ENCODE data around the gene TSPAN18.

The TSPAN18 gene

DNA sequence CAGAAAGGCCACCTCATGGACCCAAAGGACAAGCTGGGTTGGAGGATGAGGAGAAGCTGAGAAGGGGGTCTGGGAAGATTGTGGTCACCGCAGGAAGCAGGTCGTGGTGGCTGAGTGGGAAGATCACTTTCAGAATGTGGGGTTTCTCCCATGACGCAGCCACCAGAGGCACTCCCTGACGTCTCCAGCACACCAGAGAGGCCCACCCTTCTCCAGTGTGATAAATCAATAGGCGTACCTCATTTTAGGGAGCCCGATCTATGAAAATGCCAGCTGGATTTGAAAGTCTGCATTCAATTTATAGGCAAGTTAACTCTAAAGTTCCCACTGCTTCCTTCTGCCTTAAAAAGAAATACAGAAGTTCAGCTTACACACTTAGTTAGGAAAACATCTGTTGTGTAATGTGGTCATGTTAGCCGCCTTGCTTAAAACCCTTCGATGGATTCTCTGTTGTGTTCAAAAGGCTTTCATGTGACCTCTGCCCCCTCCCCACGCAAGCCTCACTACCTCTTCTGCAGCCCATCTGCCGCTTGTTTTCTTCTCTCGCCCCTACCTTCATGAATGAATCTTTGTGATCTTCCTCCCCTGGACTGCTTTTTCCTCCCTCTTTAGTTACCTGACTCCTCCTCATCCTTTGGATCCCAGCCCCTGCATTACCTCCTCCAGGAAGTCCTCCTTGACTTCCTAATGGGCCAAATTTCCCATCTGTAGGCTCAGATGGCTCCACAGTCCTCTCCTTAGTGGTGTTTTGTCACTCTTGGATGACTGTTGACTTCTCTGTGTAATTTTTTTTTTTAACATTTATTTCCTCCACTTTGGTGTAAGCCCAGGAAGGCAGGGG is 10.7 kb downstream of the TSPAN18 start:
- ATAC-seq = peak; percentile 71
- peak; percentile 35 for DNase-seq

- no peak for ATAC-seq
These were observed 12.0 kb downstream of the TSPAN18 start for GRCh38 chr11:44738791-44739190.

DNA sequence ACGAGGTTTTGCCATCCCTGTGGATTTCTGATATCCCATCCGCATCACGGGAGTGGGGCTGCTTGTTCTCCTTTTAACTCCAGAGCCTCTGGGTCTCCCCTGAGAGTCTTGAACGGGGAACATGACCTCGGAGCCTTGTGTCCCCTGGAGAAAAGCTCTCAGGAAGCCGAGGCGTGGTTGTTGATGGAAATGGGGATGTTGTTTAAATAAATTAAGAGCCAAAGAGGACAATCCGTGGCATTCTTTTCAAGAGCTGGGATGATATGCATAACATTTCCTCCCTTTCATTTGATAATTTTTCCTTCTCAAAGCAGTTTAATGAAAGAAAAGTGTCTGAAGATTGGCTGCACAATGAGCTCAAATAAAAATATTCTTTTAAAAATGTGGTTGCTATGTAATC is 14.2 kb downstream of the TSPAN18 start:
- DNase-seq = no peak
- no peak for ATAC-seq

More at GRCh38 chr11:44738791-44739190, 12.0 kb downstream of the TSPAN18 start:
- no peak for DNase-seq

GRCh38 chr11:44741976-44742375 is 15.2 kb downstream of the TSPAN18 start:
- DNase-seq = no peak
- ATAC-seq = no peak

DNA sequence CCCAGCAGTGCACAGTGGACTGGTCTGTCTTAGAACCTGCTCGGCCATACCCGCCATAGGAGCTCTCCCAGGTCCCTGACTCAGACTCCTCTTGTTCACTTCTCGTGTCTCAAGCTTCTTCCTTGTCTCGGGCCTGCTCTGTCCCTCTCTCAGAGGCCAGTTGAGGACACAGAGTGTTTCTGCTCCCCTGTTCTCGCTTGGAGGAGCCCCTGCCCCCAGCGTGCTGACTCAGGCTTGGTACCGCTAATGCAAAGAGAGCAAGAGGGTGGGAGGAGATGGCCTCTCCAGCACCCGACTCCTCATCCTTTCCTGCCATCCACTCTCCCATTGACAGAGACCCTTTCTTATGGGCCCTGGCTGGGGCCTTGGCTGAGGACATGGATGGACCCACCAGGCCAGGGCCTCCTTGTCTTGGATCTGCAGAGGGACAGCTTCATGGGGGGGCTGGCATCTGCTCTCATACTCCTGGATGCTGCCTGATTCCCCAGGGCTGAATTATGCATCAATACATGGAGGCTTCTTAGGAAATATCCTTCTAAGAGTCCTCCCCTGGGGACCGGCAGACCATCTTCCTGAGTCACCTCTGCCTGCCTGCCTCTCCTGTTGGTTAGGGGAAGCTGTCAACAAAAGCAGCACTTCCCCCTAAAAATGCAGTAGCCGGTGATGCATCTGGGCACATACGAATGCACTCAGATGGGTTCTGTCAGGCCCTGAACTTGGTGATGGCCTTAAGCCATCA is 15.9 kb downstream of the TSPAN18 start:
- no peak for ATAC-seq
- no peak for DNase-seq

DNA sequence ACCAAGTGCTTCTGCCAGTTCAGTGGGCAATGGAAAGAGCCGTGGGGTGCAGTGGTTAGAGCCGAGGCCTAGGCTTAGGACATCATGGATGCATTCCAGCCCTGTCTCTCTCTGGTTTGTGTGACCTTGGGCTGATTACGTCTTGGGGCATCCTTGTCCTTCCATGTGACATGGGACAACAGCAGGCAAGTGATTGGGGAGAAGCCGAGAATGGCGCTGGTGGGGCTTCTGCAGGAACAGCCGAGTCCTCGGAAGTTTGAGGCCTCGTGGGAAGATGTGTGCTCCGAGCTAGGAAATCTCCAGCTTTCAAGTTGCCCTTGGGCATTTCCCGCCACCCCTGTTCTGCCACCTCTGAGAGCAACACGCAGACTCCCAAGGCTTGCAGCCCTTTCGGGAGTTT is 16.6 kb downstream of the TSPAN18 start:
- ATAC-seq (no peak), DNase-seq (no peak)

- DNase-seq (no peak), ATAC-seq (no peak)
These were observed 17.3 kb downstream of the TSPAN18 start for GRCh38 chr11:44743959-44744557.

- ATAC-seq = no peak
- DNase-seq = no peak
These were observed 20.1 kb downstream of the TSPAN18 start for GRCh38 chr11:44746894-44747293.

DNA sequence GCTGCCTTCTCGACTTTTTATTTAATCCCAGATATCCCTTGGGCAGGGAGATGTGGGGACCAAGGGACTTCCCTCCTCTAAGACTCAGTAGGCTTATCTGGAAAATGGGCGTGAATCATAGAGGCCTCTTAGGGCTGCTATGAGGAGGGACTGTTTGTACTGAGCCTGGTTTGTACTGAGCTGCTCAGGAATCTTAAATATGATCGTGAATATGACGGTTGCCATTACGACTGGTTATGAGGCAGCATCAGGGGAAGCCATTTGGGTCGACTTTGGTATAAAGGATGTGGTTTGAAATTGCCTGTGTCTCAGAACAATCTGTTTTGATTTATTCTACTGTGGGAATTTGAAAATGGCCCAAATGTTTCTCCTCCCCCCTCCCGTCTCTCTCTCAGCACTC is 20.6 kb downstream of the TSPAN18 start:
- ATAC-seq = no peak
- no peak for DNase-seq

DNA sequence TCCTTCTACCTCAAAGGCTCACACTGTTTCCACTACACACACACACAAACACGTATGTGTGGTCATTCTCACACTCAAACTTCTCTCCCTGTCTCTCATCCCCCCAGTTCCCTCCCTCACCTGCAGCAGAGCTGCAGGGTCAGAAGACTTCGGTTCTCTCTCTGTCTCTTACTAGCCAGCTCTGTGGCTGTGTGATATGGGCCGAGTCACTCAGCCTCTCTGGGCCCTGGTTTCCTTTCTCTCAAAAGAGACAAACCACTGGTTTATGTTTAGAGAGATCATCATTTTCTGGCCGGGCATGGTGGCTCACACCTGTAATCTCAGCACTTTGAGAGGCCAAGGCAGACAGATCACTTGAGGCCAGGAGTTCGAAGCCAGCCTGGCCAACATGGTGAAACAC is 21.1 kb downstream of the TSPAN18 start:
- ATAC-seq = no peak

DNA sequence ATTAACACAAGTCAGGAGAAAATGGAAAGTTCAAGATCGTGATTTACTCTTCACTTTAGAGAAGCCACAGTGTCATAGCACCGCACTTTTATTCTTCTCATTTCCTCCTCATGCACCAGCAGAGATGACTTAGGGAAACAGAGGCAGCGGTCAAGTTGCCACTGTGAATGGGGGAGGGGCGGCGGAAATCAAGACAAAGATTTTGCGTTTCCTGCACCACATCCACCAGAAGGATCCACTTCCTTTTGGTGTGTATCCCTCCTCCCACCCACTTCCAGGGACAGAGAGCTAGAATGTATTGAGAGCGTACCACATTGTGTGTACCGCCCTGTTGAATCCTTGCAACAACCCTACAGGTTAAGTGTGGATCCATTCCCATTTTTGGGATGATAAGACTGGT is 21.8 kb downstream of the TSPAN18 start:
- DNase-seq (no peak), ATAC-seq (no peak)

More for the DNA sequence above, 21.1 kb downstream of the TSPAN18 start:
- DNase-seq = no peak

DNA sequence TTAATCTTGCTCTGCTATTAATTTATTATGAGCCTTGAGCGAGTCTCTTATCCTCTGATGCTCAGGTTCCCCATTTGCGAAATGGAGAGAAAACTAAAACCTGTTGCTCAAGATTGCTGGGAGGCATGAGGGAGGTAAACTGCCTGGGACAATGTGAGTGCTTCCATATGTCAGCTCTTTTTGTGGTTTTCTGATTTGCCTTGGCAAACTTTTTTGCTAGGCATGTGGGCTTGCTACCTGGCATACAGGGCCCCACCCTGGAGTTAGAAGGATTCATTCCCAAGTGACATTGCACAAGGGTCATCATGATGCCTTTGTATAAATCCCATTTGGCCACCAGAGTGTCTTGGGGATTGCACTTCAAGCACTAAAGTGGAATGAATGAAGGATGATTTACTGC is 22.4 kb downstream of the TSPAN18 start:
- DNase-seq (no peak), ATAC-seq (no peak)

DNA sequence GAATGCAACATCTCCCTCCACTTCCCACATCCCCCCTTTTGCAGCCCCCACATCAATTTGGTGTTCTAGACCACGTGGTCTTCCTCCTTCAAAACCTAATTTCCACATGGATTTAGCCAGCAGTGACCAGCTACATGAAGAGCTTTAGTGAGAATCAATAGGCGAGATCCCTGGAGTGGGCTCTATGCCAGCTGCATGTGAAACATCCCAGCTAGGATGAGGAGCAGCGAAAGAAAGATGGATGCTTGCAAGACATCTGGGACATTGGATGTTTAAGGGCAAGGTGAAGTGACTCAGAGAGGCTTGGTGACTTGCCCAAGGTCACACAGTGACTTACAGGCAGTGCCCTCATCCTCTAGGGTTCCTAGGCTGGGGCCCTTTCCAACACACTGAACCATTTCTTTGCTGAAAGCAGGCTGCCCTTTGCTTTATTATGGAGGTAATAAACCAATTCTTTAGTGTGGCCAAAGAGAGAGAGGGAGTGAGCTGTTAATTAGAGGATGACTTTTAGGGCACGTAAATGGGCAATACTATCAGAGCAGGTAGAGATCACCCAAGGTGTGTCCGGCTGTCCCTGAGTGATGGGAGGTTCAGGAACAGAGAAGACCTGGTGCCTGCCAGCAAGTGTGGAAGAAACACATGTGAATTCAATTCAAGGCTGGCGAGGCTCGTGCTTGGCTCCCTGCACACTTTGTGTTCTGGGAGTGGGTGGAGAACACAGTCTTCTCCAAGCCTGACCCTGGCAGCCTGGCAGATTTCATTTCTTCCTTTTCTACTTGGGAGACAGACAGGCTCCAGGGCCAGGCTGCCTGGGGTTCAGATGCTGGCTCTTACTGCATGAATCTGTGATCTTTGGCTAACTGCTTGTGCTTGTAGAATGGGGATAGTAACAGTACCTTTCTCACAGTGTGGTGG is 24.0 kb downstream of the TSPAN18 start:
- no peak for DNase-seq
- no peak for ATAC-seq

DNA sequence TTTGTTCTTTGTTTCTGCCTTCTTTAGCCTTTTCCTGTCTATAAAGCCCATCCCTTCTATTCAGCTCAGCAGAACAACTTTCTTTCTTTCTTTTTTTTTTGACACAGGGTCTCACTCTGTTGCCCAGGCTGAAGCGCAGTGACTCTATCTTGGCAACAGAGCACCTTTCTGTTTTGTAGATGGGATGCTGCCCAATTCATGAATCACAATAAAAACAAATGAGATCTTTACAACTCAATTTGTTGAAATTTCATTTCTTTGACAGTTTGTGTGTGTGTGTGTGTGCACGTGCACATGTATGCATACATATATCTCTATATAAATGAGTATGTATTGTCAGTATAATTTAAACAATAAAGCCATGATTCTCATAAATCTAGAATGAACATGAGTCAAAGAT is 25.5 kb downstream of the TSPAN18 start:
- ATAC-seq (no peak), DNase-seq (no peak)

DNA sequence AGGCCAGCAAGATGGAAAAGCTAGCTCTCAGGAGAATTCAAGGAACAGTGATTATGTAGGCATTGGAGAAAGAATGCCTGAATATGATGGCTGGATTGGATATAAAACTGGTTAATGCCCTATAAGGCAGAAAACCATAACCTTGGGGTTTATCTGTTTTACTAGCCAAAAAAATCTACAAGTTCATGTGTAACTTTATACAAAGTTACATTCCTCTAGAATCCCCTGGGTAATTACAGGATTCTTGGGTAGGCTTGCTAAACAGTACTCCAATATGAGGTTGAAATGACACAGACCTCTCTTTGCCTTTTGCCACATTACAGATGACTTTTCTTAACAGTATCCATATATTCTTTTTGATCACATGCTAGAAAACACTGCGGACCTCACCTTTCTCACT is 26.0 kb downstream of the TSPAN18 start:
- no peak for ATAC-seq
- DNase-seq = no peak

DNA sequence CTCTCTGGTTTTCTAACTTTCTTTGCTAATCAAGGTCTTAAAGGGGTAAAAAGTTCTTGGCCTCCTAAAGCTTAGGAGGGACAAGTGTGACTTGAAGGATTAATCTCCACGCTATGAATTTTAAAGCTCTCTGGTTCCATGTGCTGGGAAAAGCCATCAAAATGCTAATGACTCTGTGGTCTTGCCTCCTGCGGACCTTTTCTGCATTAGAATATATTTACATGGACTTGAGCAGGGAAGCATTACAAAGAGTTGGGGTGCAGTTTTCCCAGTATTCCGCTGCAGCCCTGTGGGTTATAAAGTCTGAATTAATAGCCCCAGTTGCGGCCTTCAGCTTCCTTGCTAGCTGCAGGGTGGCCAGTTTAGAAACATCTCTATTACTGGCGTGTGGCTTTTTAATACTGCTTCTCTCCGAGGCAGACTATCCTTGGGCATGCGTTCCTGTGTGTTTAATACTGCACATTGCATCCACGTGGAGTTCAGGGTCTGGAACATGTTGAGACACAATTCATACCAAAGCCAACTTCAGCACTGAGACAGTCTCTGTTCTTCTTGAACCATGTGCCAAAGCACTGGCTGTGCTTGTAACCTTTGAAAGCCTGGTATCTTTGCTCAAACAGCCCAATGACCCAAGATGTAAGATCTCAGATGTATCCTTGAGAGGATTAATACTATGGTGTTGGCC is 27.3 kb downstream of the TSPAN18 start:
- no peak for DNase-seq
- no peak for ATAC-seq

- ATAC-seq = no peak
- DNase-seq = no peak
These were observed 28.3 kb downstream of the TSPAN18 start for GRCh38 chr11:44754876-44755555.

- no peak for ATAC-seq
- DNase-seq = no peak
These were observed 29.1 kb downstream of the TSPAN18 start for GRCh38 chr11:44755556-44756523.

- ATAC-seq = no peak
- no peak for DNase-seq
These were observed 32.2 kb downstream of the TSPAN18 start for GRCh38 chr11:44758983-44759382.

Measured in stimulated activated naive CD8-positive, alpha-beta T cell treated with anti-CD3 and anti-CD28 coated beads, Interleukin-15, Interleukin-2, amounts not matched to agents 100 U/mL and 50 U/mL, for 24 hours (primary cell).